ENCODE results near the gene AFAP1.

Gene AFAP1

DNA sequence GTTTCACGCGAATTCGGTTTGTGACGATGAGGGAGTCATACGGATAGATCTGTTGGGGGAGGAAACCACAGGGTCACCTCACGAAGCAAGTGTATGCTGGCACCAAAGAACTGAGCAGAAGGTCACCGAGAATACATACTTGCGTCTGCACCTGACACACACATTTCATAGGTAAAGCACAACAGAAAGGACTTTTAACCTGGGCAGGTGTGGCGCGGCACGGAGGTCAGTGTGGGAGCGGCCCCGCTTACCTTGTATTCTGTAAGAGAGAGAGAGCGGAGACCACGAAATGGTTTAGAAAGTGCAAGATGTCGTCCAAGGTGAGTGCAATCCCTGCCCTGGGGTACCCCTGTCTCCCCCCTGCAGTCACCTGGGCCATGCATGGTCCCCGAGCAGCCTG, 43.6 kb upstream of the AFAP1 start:
- TF ChIP-seq, protein P1, sequence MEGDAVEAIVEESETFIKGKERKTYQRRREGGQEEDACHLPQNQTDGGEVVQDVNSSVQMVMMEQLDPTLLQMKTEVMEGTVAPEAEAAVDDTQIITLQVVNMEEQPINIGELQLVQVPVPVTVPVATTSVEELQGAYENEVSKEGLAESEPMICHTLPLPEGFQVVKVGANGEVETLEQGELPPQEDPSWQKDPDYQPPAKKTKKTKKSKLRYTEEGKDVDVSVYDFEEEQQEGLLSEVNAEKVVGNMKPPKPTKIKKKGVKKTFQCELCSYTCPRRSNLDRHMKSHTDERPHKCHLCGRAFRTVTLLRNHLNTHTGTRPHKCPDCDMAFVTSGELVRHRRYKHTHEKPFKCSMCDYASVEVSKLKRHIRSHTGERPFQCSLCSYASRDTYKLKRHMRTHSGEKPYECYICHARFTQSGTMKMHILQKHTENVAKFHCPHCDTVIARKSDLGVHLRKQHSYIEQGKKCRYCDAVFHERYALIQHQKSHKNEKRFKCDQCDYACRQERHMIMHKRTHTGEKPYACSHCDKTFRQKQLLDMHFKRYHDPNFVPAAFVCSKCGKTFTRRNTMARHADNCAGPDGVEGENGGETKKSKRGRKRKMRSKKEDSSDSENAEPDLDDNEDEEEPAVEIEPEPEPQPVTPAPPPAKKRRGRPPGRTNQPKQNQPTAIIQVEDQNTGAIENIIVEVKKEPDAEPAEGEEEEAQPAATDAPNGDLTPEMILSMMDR (IDR thresholded peaks at IDR 0.05): no peak
- DNase-seq (ENCODE audit: low spot score): no peak
- H3K4me3 ChIP-seq: no peak overlapping the region
- no peak overlapping the region for H3K27ac ChIP-seq

GRCh38 chr4:7981738-7982394, 42.2 kb upstream of the AFAP1 start:
- no peak for DNase-seq (ENCODE audit: low spot score)
- TF ChIP-seq, protein P1 (IDR thresholded peaks at IDR 0.05): no peak
- H3K4me3 ChIP-seq: no peak overlapping the region
- H3K27ac ChIP-seq: no peak overlapping the region

DNA sequence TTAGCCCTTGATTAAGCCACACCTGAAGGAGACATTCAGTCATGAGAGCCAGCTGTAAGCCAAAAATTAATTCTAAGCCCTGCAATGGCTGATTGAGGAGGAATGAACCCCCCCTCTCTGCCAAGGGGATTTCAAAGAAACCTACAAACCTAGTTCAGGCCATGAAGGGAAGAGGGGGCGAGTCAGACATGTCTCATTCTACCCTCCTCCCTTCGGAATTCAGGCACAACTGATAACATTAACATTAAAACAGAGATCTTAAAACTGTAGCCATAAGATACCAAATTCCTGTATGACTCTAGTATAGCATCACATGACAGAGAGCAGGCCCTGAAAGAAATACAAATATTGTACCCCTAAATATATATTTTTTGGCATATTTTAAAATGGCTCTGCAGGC, 40.4 kb upstream of the AFAP1 start:
- TF ChIP-seq, protein P1 (IDR thresholded peaks at IDR 0.05): no peak
- Histone ChIP-seq H3K4me3 (no peak overlapping the region), H3K27ac (no peak overlapping the region)
- no peak for DNase-seq (ENCODE audit: low spot score)

DNA sequence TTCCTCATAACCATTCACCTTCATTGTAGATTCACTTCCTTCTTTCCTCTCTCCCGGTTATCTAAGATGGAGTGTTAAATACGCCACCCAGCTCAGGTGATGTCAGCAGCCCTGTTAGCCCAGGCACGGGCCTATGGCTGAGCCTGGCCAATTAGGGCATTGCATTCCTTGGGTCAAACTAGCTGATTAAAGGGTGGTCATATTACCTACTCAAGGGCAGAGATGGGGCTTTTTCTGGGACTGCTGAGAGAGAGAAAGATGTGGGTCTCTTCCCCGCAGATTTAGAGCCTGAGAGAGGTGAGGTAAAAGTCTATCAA, 39.9 kb upstream of the AFAP1 start:
- no peak for DNase-seq (ENCODE audit: low spot score)
- Histone ChIP-seq H3K27ac (no peak overlapping the region), H3K4me3 (no peak overlapping the region)
- TF ChIP-seq, protein P1 (IDR thresholded peaks at IDR 0.05): no peak

DNA sequence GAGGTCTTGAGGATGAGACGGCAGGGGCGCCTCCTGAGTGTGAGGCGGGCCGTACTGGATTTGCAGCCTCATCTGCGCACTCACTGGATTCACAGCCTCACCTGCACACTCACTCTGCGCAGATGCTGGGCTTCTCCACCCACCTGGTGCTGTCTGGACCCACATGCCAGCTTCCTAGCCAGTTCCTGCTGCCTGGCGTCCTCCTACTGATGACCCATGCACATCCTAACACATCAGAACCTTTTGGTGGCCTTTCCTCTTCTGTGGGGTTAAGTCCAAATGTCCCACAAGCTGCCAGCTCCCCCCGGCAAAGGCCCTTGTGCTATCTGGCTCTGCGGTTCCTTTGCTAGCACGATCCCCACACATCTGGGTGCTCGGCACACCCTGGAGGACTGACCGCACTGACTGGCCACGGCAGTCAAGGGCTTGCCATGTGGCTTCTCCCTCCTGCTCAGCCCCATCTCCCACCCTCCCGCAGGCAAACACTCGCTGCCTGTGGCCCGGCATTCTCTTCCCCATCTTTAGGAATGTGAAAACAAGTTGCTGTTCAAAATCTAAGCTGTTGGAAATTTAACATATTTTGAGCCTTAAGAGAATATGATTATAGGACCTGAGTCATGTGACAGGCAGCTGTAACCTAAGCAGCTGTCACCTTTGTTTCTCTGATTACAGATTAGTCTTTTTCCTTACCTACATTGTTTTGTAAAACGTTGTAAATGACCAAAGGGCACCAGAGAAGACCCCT, 39.4 kb upstream of the AFAP1 start:
- H3K27ac ChIP-seq: no peak overlapping the region
- H3K4me3 ChIP-seq: no peak overlapping the region
- TF ChIP-seq, protein P1 (IDR thresholded peaks at IDR 0.05): no peak
- DNase-seq (ENCODE audit: low spot score): no peak

DNA sequence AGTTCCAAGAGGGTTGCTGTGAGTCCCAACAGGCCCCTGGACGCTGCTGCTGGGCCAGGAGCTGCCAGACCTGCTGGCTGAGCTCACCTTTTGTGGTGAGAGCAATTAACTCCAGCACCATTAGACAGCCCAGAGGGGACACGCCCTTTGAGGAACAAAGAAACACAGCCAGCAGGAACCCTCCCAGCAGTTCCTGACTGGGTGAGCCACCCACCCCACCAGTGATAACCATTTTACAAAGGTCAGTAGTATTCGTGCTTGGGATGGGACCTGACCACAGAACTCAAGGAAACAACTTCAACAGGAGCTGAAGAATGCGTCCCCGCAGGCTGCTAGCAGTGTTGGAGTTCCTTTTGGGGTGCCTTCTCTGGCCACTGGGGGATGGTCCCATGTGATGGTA, 38.8 kb upstream of the AFAP1 start:
- H3K27ac ChIP-seq: no peak overlapping the region
- no peak for DNase-seq (ENCODE audit: low spot score)

More for the DNA sequence above, 38.8 kb upstream of the AFAP1 start:
- H3K4me3 ChIP-seq: no peak overlapping the region
- TF ChIP-seq, protein P1 (IDR thresholded peaks at IDR 0.05): no peak
